H9 (cell line): Measurements from ENCODE around the gene RNU5B-1. TPM values are rescaled to one million over a fixed set of nuclear protein-coding genes. Genes with fewer than 3 reads are reported as not detected.

Experiments used
- DNase-seq: peaks from one replicate; pipeline ENCODE4 v3.0.0-alpha.2; 2017
- H2AFZ ChIP-seq: one replicate; pipeline ENCODE4 v1.6.1; 2013; ENCODE audit warnings: mild to moderate bottlenecking, low read length, control low read depth, moderate library complexity
- H2AK5ac ChIP-seq: 2 replicates; pipeline ENCODE4 v1.6.1; 2013; ENCODE audit warnings: low read length, control low read depth, mixed read lengths; ENCODE audit not compliant: insufficient read length
- H2BK120ac ChIP-seq: one replicate; pipeline ENCODE4 v1.6.1; 2013; ENCODE audit warnings: low read depth, mild to moderate bottlenecking, low read length, control low read depth, inconsistent platforms; ENCODE audit not compliant: poor library complexity, severe bottlenecking
- H2BK12ac ChIP-seq: 2 replicates; pipeline ENCODE4 v1.6.1; 2013; ENCODE audit warnings: low read length, control low read depth, mixed read lengths, low read depth; ENCODE audit not compliant: insufficient read length
- H2BK15ac ChIP-seq: 2 replicates; pipeline ENCODE4 v1.6.1; 2013; ENCODE audit warnings: low read depth, low read length, control low read depth
- H2BK20ac ChIP-seq: one replicate; pipeline ENCODE4 v1.6.1; 2013; ENCODE audit warnings: low read depth, mild to moderate bottlenecking, low read length, control low read depth, inconsistent platforms; ENCODE audit not compliant: poor library complexity, severe bottlenecking
- H2BK5ac ChIP-seq: 2 replicates; pipeline ENCODE4 v1.6.1; 2013; ENCODE audit warnings: low read length, control low read depth, mixed read lengths; ENCODE audit not compliant: insufficient read length
- H3K14ac ChIP-seq: 2 replicates; pipeline ENCODE4 v1.6.1; 2013; ENCODE audit warnings: low read length, control low read depth; ENCODE audit not compliant: insufficient read depth
- H3K18ac ChIP-seq: 2 replicates; pipeline ENCODE4 v1.6.1; 2013; ENCODE audit warnings: low read depth, mild to moderate bottlenecking, mixed read lengths, low read length, control low read depth; ENCODE audit not compliant: insufficient read length
- H3K23ac ChIP-seq: 2 replicates; pipeline ENCODE4 v1.6.1; 2013; ENCODE audit warnings: low read length, control low read depth, mixed read lengths, low read depth; ENCODE audit not compliant: insufficient read length
- H3K23me2 ChIP-seq: 2 replicates; pipeline ENCODE4 v1.6.1; 2013; ENCODE audit warnings: low read depth, mild to moderate bottlenecking, mixed read lengths, low read length, control low read depth; ENCODE audit not compliant: insufficient read length, poor library complexity, severe bottlenecking
- H3K27ac ChIP-seq: 2 replicates; pipeline ENCODE4 v1.5.1; 2013; ENCODE audit warnings: low read length, control low read depth, mixed read lengths, low read depth; ENCODE audit not compliant: insufficient read length
- H3K27me3 ChIP-seq: 2 replicates; pipeline ENCODE4 v1.6.1; 2013; ENCODE audit warnings: low read length, control low read depth, inconsistent platforms; ENCODE audit not compliant: insufficient read depth
- H3K4ac ChIP-seq: 2 replicates; pipeline ENCODE4 v1.6.1; 2013; ENCODE audit warnings: low read depth, mild to moderate bottlenecking, control low read depth, inconsistent platforms, low read length, moderate library complexity
- H3K4me1 ChIP-seq: 2 replicates; pipeline ENCODE4 v1.6.1; 2013; ENCODE audit warnings: low read length, control low read depth, inconsistent platforms; ENCODE audit not compliant: insufficient read depth
- H3K4me2 ChIP-seq: 2 replicates; pipeline ENCODE4 v1.6.1; 2013; ENCODE audit warnings: low read length, control low read depth, mixed read lengths; ENCODE audit not compliant: insufficient read length, insufficient read depth
- H3K56ac ChIP-seq: 2 replicates; pipeline ENCODE4 v1.6.1; 2013; ENCODE audit warnings: low read depth, mild to moderate bottlenecking, mixed read lengths, low read length, control low read depth; ENCODE audit not compliant: insufficient read length
- H3K79me1 ChIP-seq: 2 replicates; pipeline ENCODE4 v1.6.1; 2013; ENCODE audit warnings: low read depth, mild to moderate bottlenecking, moderate library complexity, low read length, control low read depth, inconsistent platforms; ENCODE audit not compliant: insufficient read depth, poor library complexity, severe bottlenecking
- H3K79me2 ChIP-seq: 2 replicates; pipeline ENCODE4 v1.6.1; 2013; ENCODE audit warnings: low read length, control low read depth, inconsistent platforms; ENCODE audit not compliant: insufficient read depth
- H3K9ac ChIP-seq: 2 replicates; pipeline ENCODE4 v1.6.1; 2013; ENCODE audit warnings: low read length, control low read depth, mixed read lengths; ENCODE audit not compliant: insufficient read length; ENCODE audit errors: extremely low read depth
- H3K9me3 ChIP-seq: one replicate; pipeline ENCODE4 v1.6.1; 2013; ENCODE audit warnings: low read depth, low read length, inconsistent platforms; ENCODE audit not compliant: control insufficient read depth
- H3T11ph ChIP-seq: one replicate; pipeline ENCODE4 v1.6.1; 2013; ENCODE audit warnings: mild to moderate bottlenecking, low read length, control low read depth, inconsistent platforms
- H4K20me1 ChIP-seq: one replicate; pipeline ENCODE4 v1.6.1; 2013; ENCODE audit not compliant: control insufficient read depth, insufficient read length, insufficient read depth
- H4K5ac ChIP-seq: 2 replicates; pipeline ENCODE4 v1.6.1; 2013; ENCODE audit warnings: low read depth, mild to moderate bottlenecking, mixed read lengths, low read length, control low read depth; ENCODE audit not compliant: insufficient read length
- H4K8ac ChIP-seq: replicated peaks from 2 replicates; pipeline ENCODE4 v1.6.1; 2013; ENCODE audit warnings: low read length, control low read depth, mixed read lengths, low read depth; ENCODE audit not compliant: insufficient read length
- H4K91ac ChIP-seq: 2 replicates; pipeline ENCODE4 v1.6.1; 2013; ENCODE audit warnings: low read depth, mild to moderate bottlenecking, moderate library complexity, mixed read lengths, low read length, control low read depth; ENCODE audit not compliant: insufficient read length
- H3K27ac Mint-ChIP-seq, 3 experiments: 2 replicates in 2 of 3; 3 replicates in 1 of 3; pipeline ENCODE4 v1.8.0; 2020 to 2021; ENCODE audit warnings: mixed read lengths in 3 of 3, mild to moderate bottlenecking in 1 of 3, moderate library complexity in 1 of 3
- H3K27me3 Mint-ChIP-seq: 2 replicates; pipeline ENCODE4 v1.8.0; 2021; ENCODE audit warnings: low read depth, mild to moderate bottlenecking, moderate library complexity, mixed read lengths
- H3K36me3 Mint-ChIP-seq, 3 experiments: 2 replicates in 2 of 3; 3 replicates in 1 of 3; pipeline ENCODE4 v1.8.0; 2020 to 2021; ENCODE audit warnings: low read depth in 3 of 3, mixed read lengths in 3 of 3; ENCODE audit not compliant: insufficient read depth in 1 of 3
- H3K4me1 Mint-ChIP-seq, 2 experiments: 2 replicates each; pipeline ENCODE4 v1.8.0; 2020; ENCODE audit warnings: mixed read lengths in 2 of 2
- H3K4me3 Mint-ChIP-seq, 2 experiments: 2 replicates in 1 of 2; 3 replicates in 1 of 2; pipeline ENCODE4 v1.8.0; 2020 to 2021; ENCODE audit warnings: mild to moderate bottlenecking in 2 of 2, mixed read lengths in 2 of 2, moderate library complexity in 1 of 2
- H3K9me3 Mint-ChIP-seq, 2 experiments: 2 replicates in 1 of 2; 3 replicates in 1 of 2; pipeline ENCODE4 v1.8.0; 2020; ENCODE audit warnings: mild to moderate bottlenecking in 2 of 2, mixed read lengths in 2 of 2, moderate library complexity in 1 of 2
- WGBS: extraction: QIAGEN DNeasy Blood & Tissue Kit; methylation state at CpG from one replicate; pipeline ENCODE4 v1.1.7; 2013; ENCODE audit warnings: missing lambda C conversion rate, low lambda C conversion rate, mixed read lengths; ENCODE audit not compliant: insufficient read length; ENCODE audit errors: extremely low coverage; 5-methylcytosine and 5-hydroxymethylcytosine counted together
- total RNA-seq: library from RNA; stranded (reverse); gene quantifications from 2 replicates; pipeline ENCODE4 v1.2.1, GENCODE V29; 2021
- TF ChIP-seq, protein P1 (sequence below): fragments of 200-600 bp; sonication (generic); conservative IDR thresholded peaks from 3 replicates; pipeline ENCODE4 v1.8.0; 2021; ENCODE audit warnings: antibody characterized with exemption, mild to moderate bottlenecking

RNU5B-1 gene
- total RNA-seq, 1 experiment from 2014 or later: not detected

DNA sequence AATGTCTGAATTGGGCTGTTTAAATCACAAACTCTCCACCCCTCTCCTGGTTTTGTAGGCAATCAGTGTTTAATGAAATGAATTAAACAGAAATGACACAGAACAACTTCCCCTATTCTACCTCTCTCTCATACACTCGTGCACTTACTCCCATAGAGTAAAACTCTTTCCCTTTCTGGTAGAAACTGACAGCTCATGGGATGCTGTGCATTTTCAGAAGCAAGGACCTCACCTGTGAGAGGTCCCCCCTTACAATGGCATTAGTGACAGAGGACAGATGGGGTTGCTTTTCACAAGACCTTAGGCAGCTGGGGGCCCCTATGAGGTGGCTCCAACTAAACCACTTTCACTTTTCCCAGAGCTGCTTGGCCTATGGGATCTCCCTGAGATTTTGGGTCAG is 49.7 kb upstream of the RNU5B-1 start:
- no peak overlapping the region for H4K8ac ChIP-seq
- H3K18ac ChIP-seq: no peak overlapping the region
- WGBS: no CpG with 5 or more reads among the region's 1 CpG
- Mint-ChIP-seq H3K9me3 (no peaks in the 10 kb centered on the region), H3K36me3 (peaks cover 0 to 8% (median 4%) of the 10 kb centered on the region in 3 experiments; a peak in 4 of 7 replicates), H3K4me3 (no peak overlapping the region), H3K4me1 (peaks cover 16 to 18% of the 10 kb centered on the region in 2 experiments), H3K27ac (peak overlapping the region in 2 of 3 experiments; percentile 5 to 49; a peak in 2 of 7 replicates), H3K27me3 (no peaks in the 10 kb centered on the region)
- H3K79me1 ChIP-seq: no peaks in the 10 kb centered on the region
- H3K4me2 ChIP-seq: no peak overlapping the region
- H2AFZ ChIP-seq: no peak overlapping the region
- H3K27me3 ChIP-seq: no peaks in the 10 kb centered on the region
- no peaks in the 10 kb centered on the region for H4K20me1 ChIP-seq
- no peak overlapping the region for H3K4ac ChIP-seq
- H3K9ac ChIP-seq: no peak overlapping the region
- no peak for DNase-seq
- TF ChIP-seq, protein P1, sequence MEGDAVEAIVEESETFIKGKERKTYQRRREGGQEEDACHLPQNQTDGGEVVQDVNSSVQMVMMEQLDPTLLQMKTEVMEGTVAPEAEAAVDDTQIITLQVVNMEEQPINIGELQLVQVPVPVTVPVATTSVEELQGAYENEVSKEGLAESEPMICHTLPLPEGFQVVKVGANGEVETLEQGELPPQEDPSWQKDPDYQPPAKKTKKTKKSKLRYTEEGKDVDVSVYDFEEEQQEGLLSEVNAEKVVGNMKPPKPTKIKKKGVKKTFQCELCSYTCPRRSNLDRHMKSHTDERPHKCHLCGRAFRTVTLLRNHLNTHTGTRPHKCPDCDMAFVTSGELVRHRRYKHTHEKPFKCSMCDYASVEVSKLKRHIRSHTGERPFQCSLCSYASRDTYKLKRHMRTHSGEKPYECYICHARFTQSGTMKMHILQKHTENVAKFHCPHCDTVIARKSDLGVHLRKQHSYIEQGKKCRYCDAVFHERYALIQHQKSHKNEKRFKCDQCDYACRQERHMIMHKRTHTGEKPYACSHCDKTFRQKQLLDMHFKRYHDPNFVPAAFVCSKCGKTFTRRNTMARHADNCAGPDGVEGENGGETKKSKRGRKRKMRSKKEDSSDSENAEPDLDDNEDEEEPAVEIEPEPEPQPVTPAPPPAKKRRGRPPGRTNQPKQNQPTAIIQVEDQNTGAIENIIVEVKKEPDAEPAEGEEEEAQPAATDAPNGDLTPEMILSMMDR: no peak
- H3T11ph ChIP-seq: no peak overlapping the region
- no peak overlapping the region for H4K91ac ChIP-seq
- H3K23me2 ChIP-seq: no peaks in the 10 kb centered on the region
- no peak overlapping the region for H3K56ac ChIP-seq
- H2BK120ac ChIP-seq: no peak overlapping the region
- H2BK5ac ChIP-seq: no peak overlapping the region
- H3K4me1 ChIP-seq: no peaks in the 10 kb centered on the region
- no peak overlapping the region for H2BK20ac ChIP-seq
- H3K27ac ChIP-seq: no peak overlapping the region
- H4K5ac ChIP-seq: no peak overlapping the region
- H2BK15ac ChIP-seq: no peak overlapping the region
- H3K9me3 ChIP-seq: no peaks in the 10 kb centered on the region
- H2AK5ac ChIP-seq: no peak overlapping the region
- H3K23ac ChIP-seq: no peak overlapping the region
- H3K79me2 ChIP-seq: no peaks in the 10 kb centered on the region
- no peak overlapping the region for H2BK12ac ChIP-seq
- no peak overlapping the region for H3K14ac ChIP-seq
